ENCODE results near the gene MATN1. TPM values are rescaled to one million over a fixed set of nuclear protein-coding genes. Genes with fewer than 3 reads are reported as not detected.

The MATN1 gene
- polyA plus RNA-seq, 2 of the 4 experiments (the other 2 are of a cell fraction), result 0.05 to 0.17 TPM

DNA sequence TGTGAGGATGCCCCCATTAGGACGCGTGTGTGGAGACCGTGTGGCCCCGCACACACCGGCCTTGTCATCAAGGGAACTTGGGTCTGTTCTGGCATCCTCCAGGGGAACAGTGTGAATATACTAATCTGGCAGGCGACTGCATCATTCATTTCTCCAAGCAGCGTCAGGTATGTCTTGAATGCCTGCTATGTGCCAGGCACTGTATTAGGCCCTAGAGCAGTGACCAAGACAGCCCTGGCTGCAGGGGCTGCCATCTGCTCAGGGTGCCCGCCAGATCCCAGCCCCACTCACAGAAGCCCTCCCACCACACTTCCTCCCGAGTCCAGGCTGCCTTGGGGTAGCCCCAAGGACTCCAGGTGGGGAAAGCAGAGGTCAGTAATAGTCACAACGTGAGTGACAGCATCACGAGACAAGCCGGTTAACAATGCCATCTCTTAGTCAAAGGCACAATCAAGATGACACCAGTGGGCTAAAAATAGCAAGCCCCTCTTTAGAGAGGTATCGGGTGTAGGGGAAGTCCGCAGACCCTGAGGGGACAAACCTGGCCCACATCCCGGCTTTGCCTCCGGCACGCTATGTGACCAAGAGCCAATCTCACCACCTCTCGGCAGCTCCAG, 41.7 kb upstream of the MATN1 start:
- no peaks in the 10 kb centered on the region for H3K9me3 ChIP-seq
- no peak for ATAC-seq
- ChIA-PET CTCF (interaction anchor here (1.1 to 1.4 kb wide), 2 partner anchors 9 to 14 kb away, joined by 3 to 7 read pairs; no protein-coding TSS in a partner anchor), POLR2A (no interaction called here)
- FAIRE-seq, result no peak
- H3K4me1 ChIP-seq, result no peaks in the 10 kb centered on the region
- TF ChIP-seq CBX2 (IDR thresholded peaks at IDR 0.05; ENCODE audit: borderline replicate concordance, low read depth), result no peak
- no peak for TF ChIP-seq NPAS2 (CRISPR knock-in tag; IDR thresholded peaks at IDR 0.05; ENCODE audit: borderline replicate concordance)
- TF ChIP-seq ESRRA (IDR thresholded peaks at IDR 0.05; ENCODE audit: borderline replicate concordance, low read length), result no peak
- no peak for TF ChIP-seq CEBPB (IDR thresholded peaks at IDR 0.05)
- no peak for TF ChIP-seq RNF2 (IDR thresholded peaks at IDR 0.05; ENCODE audit: borderline replicate concordance, low read depth)
- TF ChIP-seq TP53 (CRISPR knock-in tag; IDR thresholded peaks at IDR 0.05), result no peak
- no peak for TF ChIP-seq NFE2L2 (conservative IDR thresholded peaks at IDR 0.05; ENCODE audit: low read length)
- WGBS (ENCODE audit: missing lambda C conversion rate), result 90% methylated on average over 11 of the region's 18 CpGs
- DNase-seq (ENCODE audit: low read depth in 1 of 2, low spot score in 1 of 2), result no peak
- no peak overlapping the region for H3K4me2 ChIP-seq
- H3K4me3 ChIP-seq, result no peak overlapping the region
- H3K27ac ChIP-seq, result no peak overlapping the region

DNA sequence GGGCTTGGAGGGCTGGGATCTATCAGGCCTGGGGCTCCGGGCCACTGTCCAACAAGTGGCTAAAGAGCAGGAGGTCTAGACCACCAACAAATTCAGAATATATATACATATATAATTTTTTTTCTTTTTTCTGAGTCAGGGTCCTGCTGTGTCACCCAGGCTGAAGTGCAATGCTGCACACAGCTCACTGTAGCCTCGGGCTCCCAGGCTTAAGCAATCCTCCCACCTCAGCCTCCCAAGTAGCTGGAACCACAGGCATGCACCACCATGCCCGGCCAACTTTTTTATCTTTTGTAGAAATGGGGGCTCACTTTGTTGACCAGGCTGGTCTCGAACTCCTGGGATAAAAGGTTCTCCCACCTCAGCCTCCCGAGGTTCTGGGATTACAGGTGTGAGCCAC, 41.0 kb upstream of the MATN1 start:
- Histone ChIP-seq H3K4me3 (no peak overlapping the region), H3K27ac (no peak overlapping the region), H3K4me2 (no peak overlapping the region), H3K4me1 (no peaks in the 10 kb centered on the region), H3K9me3 (no peaks in the 10 kb centered on the region)
- ATAC-seq (no peak), FAIRE-seq (no peak), DNase-seq (ENCODE audit: low read depth in 1 of 2, low spot score in 1 of 2) (no peak)
- CTCF ChIA-PET, result interaction anchor here (0.5 to 1.4 kb wide), 2 partner anchors 15 to 45 kb away, joined by 3 to 7 read pairs; no protein-coding TSS in a partner anchor
- POLR2A ChIA-PET, result no interaction called here
- TF ChIP-seq, protein P1, sequence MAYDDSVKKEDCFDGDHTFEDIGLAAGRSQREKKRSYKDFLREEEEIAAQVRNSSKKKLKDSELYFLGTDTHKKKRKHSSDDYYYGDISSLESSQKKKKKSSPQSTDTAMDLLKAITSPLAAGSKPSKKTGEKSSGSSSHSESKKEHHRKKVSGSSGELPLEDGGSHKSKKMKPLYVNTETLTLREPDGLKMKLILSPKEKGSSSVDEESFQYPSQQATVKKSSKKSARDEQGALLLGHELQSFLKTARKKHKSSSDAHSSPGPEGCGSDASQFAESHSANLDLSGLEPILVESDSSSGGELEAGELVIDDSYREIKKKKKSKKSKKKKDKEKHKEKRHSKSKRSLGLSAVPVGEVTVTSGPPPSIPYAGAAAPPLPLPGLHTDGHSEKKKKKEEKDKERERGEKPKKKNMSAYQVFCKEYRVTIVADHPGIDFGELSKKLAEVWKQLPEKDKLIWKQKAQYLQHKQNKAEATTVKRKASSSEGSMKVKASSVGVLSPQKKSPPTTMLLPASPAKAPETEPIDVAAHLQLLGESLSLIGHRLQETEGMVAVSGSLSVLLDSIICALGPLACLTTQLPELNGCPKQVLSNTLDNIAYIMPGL (CRISPR knock-in tag; IDR thresholded peaks at IDR 0.05; ENCODE audit: borderline replicate concordance), result no peak
- no peak for TF ChIP-seq TFCP2L1 (CRISPR knock-in tag; IDR thresholded peaks at IDR 0.05)
- TF ChIP-seq ZSCAN20 (CRISPR knock-in tag; IDR thresholded peaks at IDR 0.05), result no peak
- TF ChIP-seq NR3C1 (IDR thresholded peaks at IDR 0.05), result no peak
- TF ChIP-seq HEYL (CRISPR knock-in tag; IDR thresholded peaks at IDR 0.05), result no peak
- WGBS (ENCODE audit: missing lambda C conversion rate), result 52% methylated on average over 5 of the region's 5 CpGs

DNA sequence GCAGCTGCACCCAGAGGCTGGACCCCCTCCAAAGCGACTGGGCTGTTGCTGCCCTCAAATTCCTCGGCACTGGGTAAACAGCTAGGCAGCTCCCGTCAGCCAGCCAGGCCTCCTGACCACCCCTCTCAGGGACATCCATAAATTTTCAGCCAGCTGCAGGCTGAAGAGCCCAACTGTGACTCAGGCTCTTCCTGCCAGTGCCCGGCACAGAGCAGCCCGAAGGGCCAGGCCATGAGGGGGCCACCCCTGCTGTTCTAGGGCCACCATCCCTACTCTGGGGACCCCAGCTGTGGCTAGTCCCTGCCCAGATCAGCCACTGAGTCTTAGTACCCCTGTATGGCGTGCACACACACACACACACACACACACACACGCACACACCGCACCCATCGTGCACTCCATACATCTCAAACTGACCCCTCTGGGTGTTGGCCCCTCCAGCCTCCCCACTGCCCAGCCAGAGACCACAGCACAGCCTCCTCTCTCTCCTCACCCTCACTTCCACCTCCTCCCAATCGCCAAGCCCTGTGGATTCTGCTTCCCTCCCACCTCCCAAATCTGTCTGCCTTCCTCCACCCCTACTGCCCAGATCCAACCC, 40.4 kb upstream of the MATN1 start:
- no peak overlapping the region for H3K4me2 ChIP-seq
- CTCF ChIA-PET, result interaction anchor here (0.5 to 4.7 kb wide), 2 partner anchors 15 to 44 kb away, joined by 3 to 23 read pairs; no protein-coding TSS in a partner anchor
- H3K27ac ChIP-seq, result no peak overlapping the region
- no peaks in the 10 kb centered on the region for H3K9me3 ChIP-seq
- no peak for FAIRE-seq
- no peak for DNase-seq (ENCODE audit: low read depth in 1 of 2, low spot score in 1 of 2)
- ATAC-seq, result no peak
- TF ChIP-seq PHF8 (IDR thresholded peaks at IDR 0.05; ENCODE audit: borderline replicate concordance, low read depth) (no peak), HEYL (CRISPR knock-in tag; IDR thresholded peaks at IDR 0.05) (no peak), MAFK (IDR thresholded peaks at IDR 0.05; ENCODE audit: partially characterized antibody) (no peak), FOSL2 (IDR thresholded peaks at IDR 0.05) (no peak), FOSL2 (CRISPR knock-in tag; IDR thresholded peaks at IDR 0.05) (no peak), TP53 (CRISPR knock-in tag; IDR thresholded peaks at IDR 0.05) (no peak), CBX8 (IDR thresholded peaks at IDR 0.05) (no peak), SREBF2 (IDR thresholded peaks at IDR 0.05) (no peak)
- TF ChIP-seq, protein P1 (CRISPR knock-in tag; IDR thresholded peaks at IDR 0.05; ENCODE audit: borderline replicate concordance), result no peak
- POLR2A ChIA-PET, result no interaction called here
- WGBS (ENCODE audit: missing lambda C conversion rate), result 73% methylated on average over 7 of the region's 10 CpGs
- no peak overlapping the region for H3K4me3 ChIP-seq
- H3K4me1 ChIP-seq, result no peaks in the 10 kb centered on the region
